ENCODE measurements around the gene SLC27A6. TPM values are rescaled to one million over a fixed set of nuclear protein-coding genes. Genes with fewer than 3 reads are reported as not detected.

SLC27A6 gene
- total and polyA plus RNA-seq, 2 experiments from 2014 or later = 2.0 to 4.8 TPM

GRCh38 chr5:129049126-129049799 is 84.0 kb downstream of the SLC27A6 start (continued):
- TF ChIP-seq, protein P1, sequence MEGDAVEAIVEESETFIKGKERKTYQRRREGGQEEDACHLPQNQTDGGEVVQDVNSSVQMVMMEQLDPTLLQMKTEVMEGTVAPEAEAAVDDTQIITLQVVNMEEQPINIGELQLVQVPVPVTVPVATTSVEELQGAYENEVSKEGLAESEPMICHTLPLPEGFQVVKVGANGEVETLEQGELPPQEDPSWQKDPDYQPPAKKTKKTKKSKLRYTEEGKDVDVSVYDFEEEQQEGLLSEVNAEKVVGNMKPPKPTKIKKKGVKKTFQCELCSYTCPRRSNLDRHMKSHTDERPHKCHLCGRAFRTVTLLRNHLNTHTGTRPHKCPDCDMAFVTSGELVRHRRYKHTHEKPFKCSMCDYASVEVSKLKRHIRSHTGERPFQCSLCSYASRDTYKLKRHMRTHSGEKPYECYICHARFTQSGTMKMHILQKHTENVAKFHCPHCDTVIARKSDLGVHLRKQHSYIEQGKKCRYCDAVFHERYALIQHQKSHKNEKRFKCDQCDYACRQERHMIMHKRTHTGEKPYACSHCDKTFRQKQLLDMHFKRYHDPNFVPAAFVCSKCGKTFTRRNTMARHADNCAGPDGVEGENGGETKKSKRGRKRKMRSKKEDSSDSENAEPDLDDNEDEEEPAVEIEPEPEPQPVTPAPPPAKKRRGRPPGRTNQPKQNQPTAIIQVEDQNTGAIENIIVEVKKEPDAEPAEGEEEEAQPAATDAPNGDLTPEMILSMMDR (conservative IDR thresholded peaks at IDR 0.05; ENCODE audit: low read depth in 2 of 2) = no peak
- TF ChIP-seq NANOG (IDR thresholded peaks at IDR 0.05; ENCODE audit: borderline replicate concordance) (no peak), ZNF331 (CRISPR knock-in tag; IDR thresholded peaks at IDR 0.05; ENCODE audit: low read depth) (no peak), JUNB (IDR thresholded peaks at IDR 0.05; ENCODE audit: unreplicated experiment) (no peak)

DNA sequence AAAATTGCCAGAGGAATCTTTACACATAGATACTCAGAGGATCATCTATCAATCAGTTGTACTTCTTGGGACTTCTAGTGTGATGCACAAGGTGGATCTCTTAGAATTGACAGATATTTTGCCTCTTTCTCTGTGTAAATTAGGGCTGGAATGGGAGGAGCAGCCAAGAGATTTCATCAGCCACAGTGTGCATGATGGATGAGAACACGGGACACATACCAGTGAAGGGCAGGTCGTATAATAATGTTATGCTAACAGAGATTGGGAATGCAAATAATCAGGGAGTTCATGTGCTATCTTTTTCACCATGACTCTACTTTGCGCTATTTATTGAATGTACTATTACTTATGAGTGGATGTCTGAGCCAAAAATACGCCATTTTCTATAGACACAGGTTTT is 86.0 kb downstream of the SLC27A6 start:
- Histone ChIP-seq H3K4me2 (no peak overlapping the region), H3K79me2 (replicated peaks; ENCODE audit: insufficient read depth) (no peaks in the 10 kb centered on the region), H2AFZ (no peak overlapping the region; the same call in 1 of the 2 replicates), H3K4me1 (ENCODE audit: insufficient read depth) (no peaks in the 10 kb centered on the region), H3K4me3 (no peak overlapping the region), H3K9me2 (ENCODE audit: insufficient read depth) (peaks cover 2% of the 10 kb centered on the region; the same call in 1 of the 2 replicates), H3K27ac (ENCODE audit: low read depth) (no peak overlapping the region), H3K27me3 (ENCODE audit: insufficient read depth) (no peaks in the 10 kb centered on the region), H3F3A (replicated peaks; ENCODE audit: low read depth) (no peaks in the 10 kb centered on the region), H4K20me1 (replicated peaks; ENCODE audit: insufficient read depth) (no peaks in the 10 kb centered on the region), H3K36me3 (ENCODE audit: insufficient read depth) (no peaks in the 10 kb centered on the region)
- no peaks in the 10 kb centered on the region for H3K9me3 Mint-ChIP-seq
- no peaks in the 10 kb centered on the region for H3K4me1 Mint-ChIP-seq
- no peak overlapping the region for H3K4me3 Mint-ChIP-seq
- no peaks in the 10 kb centered on the region for H3K27me3 Mint-ChIP-seq (ENCODE audit: insufficient read depth, low read depth, poor library complexity)
- no peak overlapping the region; the same call in 1 of the 2 replicates for H3K27ac Mint-ChIP-seq
- ATAC-seq = no peak
- H3K36me3 Mint-ChIP-seq (ENCODE audit: low read depth) = no peaks in the 10 kb centered on the region
- no peak for DNase-seq (ENCODE audit: low spot score)
- no peak for TF ChIP-seq ZNF331 (CRISPR knock-in tag; IDR thresholded peaks at IDR 0.05; ENCODE audit: low read depth)
- no peak for TF ChIP-seq ETS1 (IDR thresholded peaks at IDR 0.05)
- no peak for TF ChIP-seq EZH2phosphoT487 (IDR thresholded peaks at IDR 0.05; ENCODE audit: unreplicated experiment)
- TF ChIP-seq ZNF462 (CRISPR knock-in tag; IDR thresholded peaks at IDR 0.05) = no peak
- TF ChIP-seq, protein P2, sequence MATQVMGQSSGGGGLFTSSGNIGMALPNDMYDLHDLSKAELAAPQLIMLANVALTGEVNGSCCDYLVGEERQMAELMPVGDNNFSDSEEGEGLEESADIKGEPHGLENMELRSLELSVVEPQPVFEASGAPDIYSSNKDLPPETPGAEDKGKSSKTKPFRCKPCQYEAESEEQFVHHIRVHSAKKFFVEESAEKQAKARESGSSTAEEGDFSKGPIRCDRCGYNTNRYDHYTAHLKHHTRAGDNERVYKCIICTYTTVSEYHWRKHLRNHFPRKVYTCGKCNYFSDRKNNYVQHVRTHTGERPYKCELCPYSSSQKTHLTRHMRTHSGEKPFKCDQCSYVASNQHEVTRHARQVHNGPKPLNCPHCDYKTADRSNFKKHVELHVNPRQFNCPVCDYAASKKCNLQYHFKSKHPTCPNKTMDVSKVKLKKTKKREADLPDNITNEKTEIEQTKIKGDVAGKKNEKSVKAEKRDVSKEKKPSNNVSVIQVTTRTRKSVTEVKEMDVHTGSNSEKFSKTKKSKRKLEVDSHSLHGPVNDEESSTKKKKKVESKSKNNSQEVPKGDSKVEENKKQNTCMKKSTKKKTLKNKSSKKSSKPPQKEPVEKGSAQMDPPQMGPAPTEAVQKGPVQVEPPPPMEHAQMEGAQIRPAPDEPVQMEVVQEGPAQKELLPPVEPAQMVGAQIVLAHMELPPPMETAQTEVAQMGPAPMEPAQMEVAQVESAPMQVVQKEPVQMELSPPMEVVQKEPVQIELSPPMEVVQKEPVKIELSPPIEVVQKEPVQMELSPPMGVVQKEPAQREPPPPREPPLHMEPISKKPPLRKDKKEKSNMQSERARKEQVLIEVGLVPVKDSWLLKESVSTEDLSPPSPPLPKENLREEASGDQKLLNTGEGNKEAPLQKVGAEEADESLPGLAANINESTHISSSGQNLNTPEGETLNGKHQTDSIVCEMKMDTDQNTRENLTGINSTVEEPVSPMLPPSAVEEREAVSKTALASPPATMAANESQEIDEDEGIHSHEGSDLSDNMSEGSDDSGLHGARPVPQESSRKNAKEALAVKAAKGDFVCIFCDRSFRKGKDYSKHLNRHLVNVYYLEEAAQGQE (IDR thresholded peaks at IDR 0.05; ENCODE audit: unreplicated experiment) = no peak
- TF ChIP-seq ZNF114 (CRISPR knock-in tag; IDR thresholded peaks at IDR 0.05) = no peak
- TF ChIP-seq JUNB (IDR thresholded peaks at IDR 0.05; ENCODE audit: unreplicated experiment) = no peak
- no peak for TF ChIP-seq NANOG (IDR thresholded peaks at IDR 0.05; ENCODE audit: borderline replicate concordance)
- no peak for TF ChIP-seq EZH2 (IDR thresholded peaks at IDR 0.05; ENCODE audit: low read depth, unreplicated experiment)
- no peak for TF ChIP-seq POLR2AphosphoS5 (IDR thresholded peaks at IDR 0.05; ENCODE audit: low read depth)
- no peak for TF ChIP-seq STAT1 (IDR thresholded peaks at IDR 0.05; ENCODE audit: unreplicated experiment)

All from GM23338 (cell line).